ENCODE results near the gene NAP1L4. TPM values are rescaled to one million over a fixed set of nuclear protein-coding genes. Genes with fewer than 3 reads are reported as not detected.

Gene NAP1L4
- total and polyA plus RNA-seq, 2 of the 4 experiments (the other 2 are of a cell fraction) = 71.5 to 80.7 TPM

DNA sequence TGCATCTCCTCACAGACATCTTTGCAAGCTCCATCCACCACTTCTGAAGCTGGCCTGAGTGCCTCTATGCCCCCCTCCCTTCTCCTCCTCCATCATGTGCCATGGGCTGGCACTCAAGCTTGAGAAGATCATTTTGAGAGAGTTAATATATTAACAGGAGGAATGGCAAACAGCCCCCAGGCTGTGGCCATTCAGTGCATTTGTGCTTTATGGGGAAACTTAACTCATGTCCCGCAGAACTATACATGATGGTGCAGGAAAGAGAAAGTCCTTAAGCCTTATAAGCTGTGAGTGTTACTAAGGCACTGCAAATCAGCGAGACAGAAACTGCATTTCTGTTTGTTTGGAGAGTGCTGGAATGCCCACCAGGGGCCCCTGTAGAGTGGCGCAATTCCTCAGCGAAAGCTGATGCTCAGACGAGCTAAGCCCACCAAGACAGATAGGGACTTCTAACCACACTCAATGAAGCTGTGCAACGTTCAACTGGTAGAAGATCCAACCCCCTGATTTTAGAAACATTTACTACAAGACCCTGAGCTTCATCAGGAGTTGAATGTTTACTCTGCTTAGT is 36.1 kb downstream of the NAP1L4 start:
- no peak overlapping the region for H2AK5ac ChIP-seq (ENCODE audit: low read depth, low read length)

More for the DNA sequence above, 36.1 kb downstream of the NAP1L4 start:
- no peaks in the 10 kb centered on the region for H3K9me3 ChIP-seq (ENCODE audit: control insufficient read depth, insufficient read depth, low read length)
- no TSS peak for BruUV-seq (replicated peaks)
- CTCF ChIA-PET = no interaction called here
- peaks cover 24% of the 10 kb centered on the region for H3K4me1 ChIP-seq (ENCODE audit: control insufficient read depth, insufficient read depth, low read length)
- H3K23ac ChIP-seq (ENCODE audit: low read depth, low read length) = no peak overlapping the region
- no peak overlapping the region for H2AK9ac ChIP-seq (replicated peaks; ENCODE audit: low read depth, low read length, poor library complexity)
- H3K9me1 ChIP-seq (ENCODE audit: insufficient read depth, low read length) = peaks cover 19% of the 10 kb centered on the region
- H2AFZ ChIP-seq (replicated peaks; ENCODE audit: low read length, poor library complexity) = no peak overlapping the region
- H2BK15ac ChIP-seq (ENCODE audit: low read depth, low read length) = no peak overlapping the region
- peaks cover 40 to 62% of the 10 kb centered on the region in 2 experiments for H3K79me1 ChIP-seq (ENCODE audit: low read depth in 1 of 2, low read length in 2 of 2)
- H3K4me2 ChIP-seq (ENCODE audit: low read depth, low read length) = no peak overlapping the region
- peaks cover 66% of the 10 kb centered on the region for H3K36me3 ChIP-seq (ENCODE audit: control insufficient read depth, insufficient read depth, low read length)
- no peak overlapping the region for H4K8ac ChIP-seq (ENCODE audit: low read depth in 2 of 2, low read length in 2 of 2)
- no peaks in the 10 kb centered on the region for H3K27me3 ChIP-seq (ENCODE audit: control insufficient read depth, insufficient read depth, low read length)
- WGBS, 2 experiments (ENCODE audit: extremely low coverage in 2 of 2, insufficient read length in 1 of 2) = 17% methylated on average over 1 of the region's 6 CpGs; no CpG with 5 or more reads in 1 of the 2 experiments
- no peak overlapping the region for H2BK5ac ChIP-seq (ENCODE audit: low read depth, low read length, poor library complexity, severe bottlenecking)
- DNase-seq (peak; percentile 18), ATAC-seq (ENCODE audit: low read depth) (peak; percentile 38)
- no peak overlapping the region for H3K56ac ChIP-seq (ENCODE audit: extremely low read depth, insufficient read depth, low read length)
- no peak overlapping the region for H3K14ac ChIP-seq (replicated peaks; ENCODE audit: low read depth, low read length)
- no peak overlapping the region for H3K4ac ChIP-seq (ENCODE audit: low read depth, low read length)
- H4K20me1 ChIP-seq (ENCODE audit: insufficient read depth, low read length) = peaks cover 8% of the 10 kb centered on the region
- POLR2A ChIA-PET (ENCODE audit: unreplicated experiment) = no interaction called here
- H4K91ac ChIP-seq (ENCODE audit: insufficient read depth, low read depth, low read length) = no peak overlapping the region
- intact Hi-C loops (cut with micrococcal nuclease) = no loop called here
- in situ Hi-C loops (cut with MboI; ENCODE audit: low sequenced_read_pairs) = no loop called here
- no peak overlapping the region for H2BK120ac ChIP-seq (ENCODE audit: low read depth, low read length)
- dilution Hi-C loops (cut with HindIII; ENCODE audit: low sequenced_read_pairs, unreplicated experiment) = no loop called here
- no peak overlapping the region for H3K4me3 ChIP-seq (ENCODE audit: insufficient read depth, low read depth, low read length)
- no peak overlapping the region for H3K9ac ChIP-seq (ENCODE audit: low read depth, low read length)
- no peak overlapping the region for H2BK20ac ChIP-seq (ENCODE audit: low read depth, low read length)
- TF ChIP-seq CEBPB (IDR thresholded peaks at IDR 0.05; ENCODE audit: low read depth, low read length) = peak; percentile 46
- TF ChIP-seq FOS (IDR thresholded peaks at IDR 0.05; ENCODE audit: low read depth, low read length) = no peak
- H3K18ac ChIP-seq (ENCODE audit: low read depth, low read length) = no peak overlapping the region
- H4K5ac ChIP-seq (ENCODE audit: low read depth, low read length) = no peak overlapping the region
- H3K27ac ChIP-seq (ENCODE audit: insufficient read depth, low read length) = peak overlapping the region; percentile 13; the same call in 1 of the 2 replicates

Data from IMR-90 (cell line).